ENCODE data around the gene PLCB1.

The PLCB1 gene

GRCh38 chr20:8212286-8212685, 80.2 kb downstream of the PLCB1 start:
- DNase-seq (ENCODE audit: low read depth): peak; percentile 62

GRCh38 chr20:8213270-8213669, 81.2 kb downstream of the PLCB1 start:
- no peak for DNase-seq (ENCODE audit: low read depth)

DNA sequence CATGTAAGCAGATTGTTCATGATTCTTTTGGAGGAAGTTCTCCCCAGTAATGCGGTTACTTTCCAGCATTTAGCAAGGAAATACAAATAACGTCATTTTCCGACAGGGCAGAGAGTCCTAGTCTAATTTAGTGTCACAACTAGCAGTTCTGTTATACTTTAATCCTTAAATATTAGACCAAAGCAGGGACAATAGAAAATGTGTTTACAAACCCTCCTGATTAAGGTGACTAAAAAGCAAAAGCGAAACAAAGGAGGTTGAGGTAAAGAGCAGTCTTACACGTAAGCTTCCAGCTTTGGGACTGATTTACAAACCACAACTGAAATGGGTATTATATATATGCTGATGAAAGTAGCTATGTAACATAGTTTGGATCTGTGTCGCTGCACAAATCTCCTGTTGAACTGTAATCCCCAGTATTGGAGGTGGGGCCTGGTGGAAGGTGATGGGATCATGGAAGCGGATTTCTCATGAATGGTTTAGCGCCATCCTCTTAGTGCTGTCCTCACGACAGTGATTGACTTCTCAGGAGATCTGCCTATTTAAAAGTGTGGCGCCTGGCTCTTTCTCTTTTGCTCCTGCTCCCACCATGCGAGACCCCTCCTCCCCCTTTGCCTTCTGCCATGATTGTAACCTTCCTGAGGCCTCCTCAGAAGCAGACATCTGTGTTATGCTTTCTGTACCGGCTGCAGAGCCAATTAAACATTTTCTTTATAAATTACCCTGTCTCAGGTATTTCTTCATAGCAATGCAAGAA, 81.9 kb downstream of the PLCB1 start:
- no peak for DNase-seq (ENCODE audit: low read depth)

- peak; percentile 19 for DNase-seq (ENCODE audit: low read depth)
Observed at GRCh38 chr20:8215361-8215781, 83.3 kb downstream of the PLCB1 start.

DNA sequence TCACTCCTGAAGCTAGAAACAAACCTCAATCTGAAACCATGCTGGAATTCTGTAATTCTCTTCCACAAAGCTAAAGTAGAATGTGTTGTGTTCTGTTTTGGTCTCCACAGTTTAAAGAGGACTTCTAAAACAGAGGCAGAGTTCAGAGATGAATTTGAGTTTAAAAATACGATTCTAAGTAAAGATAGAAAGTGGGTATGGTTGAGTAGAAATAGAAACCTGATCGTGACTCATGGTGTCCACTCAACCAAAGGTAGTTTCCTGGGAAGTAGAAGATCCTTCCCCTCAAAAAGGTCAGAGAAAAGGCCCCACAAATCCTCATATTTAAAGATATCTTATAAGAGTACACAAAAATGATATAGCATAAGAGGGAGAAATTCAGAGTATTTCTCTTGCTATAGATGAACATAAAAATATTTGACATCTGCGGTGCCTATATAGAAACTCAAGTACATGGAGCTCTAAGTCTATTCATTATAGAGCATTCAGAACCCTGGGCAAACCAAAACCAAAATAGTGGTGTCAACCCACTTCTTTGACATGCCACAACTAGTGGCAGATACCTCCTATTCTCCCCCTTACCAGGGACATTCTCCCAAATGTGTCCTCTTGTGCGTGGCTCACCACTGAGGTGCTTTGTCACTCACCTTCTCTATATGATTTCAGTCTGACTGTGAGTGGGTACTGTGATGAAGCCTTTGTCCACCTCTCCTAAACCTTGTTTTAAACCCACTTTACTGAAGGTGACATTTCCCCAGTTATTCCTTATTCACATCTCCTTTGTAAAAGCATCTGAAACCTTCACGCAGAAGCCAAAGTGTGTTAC, 84.5 kb downstream of the PLCB1 start:
- DNase-seq (ENCODE audit: low read depth): no peak

DNA sequence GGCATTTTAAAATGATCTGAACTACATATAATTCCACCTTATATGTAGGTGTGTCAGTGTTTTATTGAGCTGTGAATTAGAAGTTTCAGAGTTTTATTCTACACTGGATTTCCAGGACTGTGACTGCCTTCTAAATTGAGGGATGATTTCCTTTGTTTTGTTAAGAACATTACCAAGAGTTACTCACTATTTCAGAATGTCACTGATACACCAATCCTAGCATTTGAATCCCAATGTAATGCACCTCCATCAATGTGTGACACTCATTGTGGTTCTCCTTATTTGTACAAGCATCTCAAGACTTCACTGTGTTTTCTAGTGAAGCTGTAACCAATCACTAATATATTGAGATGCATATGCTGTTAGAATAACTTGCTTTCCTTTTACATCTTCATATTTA, 86.8 kb downstream of the PLCB1 start:
- peak; percentile 90 for DNase-seq (ENCODE audit: low read depth)

GRCh38 chr20:8219403-8219802, 87.3 kb downstream of the PLCB1 start:
- no peak for DNase-seq (ENCODE audit: low read depth)

DNA sequence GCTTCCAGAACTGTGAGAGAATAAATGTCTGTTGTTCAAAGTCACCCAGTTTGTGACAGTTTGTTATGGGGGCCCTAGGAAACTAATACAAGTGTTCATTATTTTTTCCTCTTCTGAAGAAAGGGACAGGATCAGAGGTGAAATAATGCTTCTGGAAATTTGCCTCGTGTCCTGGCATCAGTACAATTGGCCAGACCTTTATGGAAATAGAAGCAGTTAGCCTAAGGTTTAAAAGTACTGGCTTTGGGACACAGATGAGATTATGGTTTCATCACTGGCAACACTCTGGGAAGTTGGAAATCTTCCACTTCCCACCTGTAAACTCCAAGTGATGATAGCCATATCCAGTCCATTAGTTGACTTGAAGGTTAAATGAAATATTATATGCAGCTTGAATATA, 88.7 kb downstream of the PLCB1 start:
- no peak for DNase-seq (ENCODE audit: low read depth)

- no peak for DNase-seq (ENCODE audit: low read depth)
Observed at GRCh38 chr20:8221887-8222419, 89.9 kb downstream of the PLCB1 start.

GRCh38 chr20:8223091-8223870, 91.2 kb downstream of the PLCB1 start:
- DNase-seq (ENCODE audit: low read depth): peak; percentile 95

DNA sequence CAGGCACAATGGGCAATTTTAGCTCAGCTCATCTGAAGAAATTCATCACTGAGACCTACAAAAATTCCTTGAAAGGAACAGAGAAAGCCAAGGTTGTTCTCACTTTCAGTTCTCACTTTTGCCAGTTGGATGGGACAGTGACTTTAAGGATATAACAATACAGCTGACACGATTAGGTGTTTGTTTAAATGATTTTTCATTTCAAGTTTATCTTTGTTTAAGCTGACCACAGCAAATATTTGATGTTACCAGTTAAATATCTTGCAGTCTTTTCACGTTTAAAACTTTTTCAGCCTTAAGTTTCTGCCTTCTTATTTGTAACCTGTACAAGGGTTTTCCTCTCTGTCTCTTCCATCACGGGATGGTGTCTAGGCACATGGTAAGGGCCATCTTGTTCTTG, 93.6 kb downstream of the PLCB1 start:
- no peak for DNase-seq (ENCODE audit: low read depth)

DNA sequence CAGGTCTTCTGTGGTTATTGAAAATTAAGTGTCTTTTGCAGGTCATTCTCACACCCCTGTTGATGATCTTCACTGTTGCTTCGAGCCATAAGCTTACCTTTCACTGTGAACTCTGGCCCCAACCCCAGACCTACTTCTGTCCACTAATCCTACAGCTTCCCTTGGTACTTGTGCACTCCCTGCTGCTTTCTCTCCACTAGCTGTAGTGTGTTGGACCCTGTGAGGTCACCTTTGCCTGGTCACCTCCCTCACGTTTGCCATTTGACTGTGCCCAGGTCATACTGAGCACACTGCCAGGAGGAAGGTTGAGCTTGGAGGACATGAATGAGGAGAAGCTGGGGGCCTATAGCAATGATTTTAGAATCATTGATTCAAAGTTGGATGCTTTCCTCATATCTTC, 94.0 kb downstream of the PLCB1 start:
- no peak for DNase-seq (ENCODE audit: low read depth)

- DNase-seq (ENCODE audit: low read depth): no peak
Observed at GRCh38 chr20:8227293-8227692, 95.2 kb downstream of the PLCB1 start.

DNA sequence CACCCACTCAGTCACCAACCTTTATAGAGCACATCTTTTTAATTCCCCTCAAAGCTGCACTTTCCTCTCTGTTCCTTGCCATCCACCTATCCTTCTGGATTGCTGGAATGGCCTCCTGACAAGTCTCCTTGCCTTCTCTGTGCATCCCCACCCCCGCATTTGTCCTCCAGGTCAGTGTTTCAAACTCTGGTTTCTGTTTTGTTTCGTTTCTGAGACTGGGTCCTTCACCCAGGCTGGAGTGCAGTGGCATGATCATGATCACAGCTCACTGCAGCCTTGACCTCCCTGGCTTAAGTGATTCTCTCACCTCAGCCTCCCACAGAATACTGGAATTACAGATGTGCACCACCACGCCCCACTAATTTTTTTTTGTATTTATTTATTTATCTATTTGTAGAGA, 96.2 kb downstream of the PLCB1 start:
- DNase-seq (ENCODE audit: low read depth): no peak

GRCh38 chr20:8229090-8229489, 97.0 kb downstream of the PLCB1 start:
- no peak for DNase-seq (ENCODE audit: low read depth)

DNA sequence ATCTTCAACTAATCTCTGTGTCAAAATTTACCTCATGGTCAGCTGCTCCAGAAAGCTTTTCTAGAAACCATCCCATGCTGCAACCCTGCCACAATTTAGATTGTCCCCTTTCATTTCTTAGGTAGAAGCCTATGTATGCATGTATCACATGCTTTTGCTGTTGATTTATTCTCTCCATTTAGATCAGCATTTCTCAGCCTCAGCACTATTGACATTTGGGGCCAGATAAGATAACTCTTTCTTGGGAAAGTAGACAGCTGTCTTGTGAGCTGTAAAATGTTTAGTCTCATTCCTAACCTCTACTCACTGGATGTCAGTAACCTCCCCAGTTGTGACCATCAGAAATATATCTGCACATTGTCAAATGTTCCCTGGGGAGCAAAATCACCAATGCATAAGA, 99.0 kb downstream of the PLCB1 start:
- no peak for DNase-seq (ENCODE audit: low read depth)

DNA sequence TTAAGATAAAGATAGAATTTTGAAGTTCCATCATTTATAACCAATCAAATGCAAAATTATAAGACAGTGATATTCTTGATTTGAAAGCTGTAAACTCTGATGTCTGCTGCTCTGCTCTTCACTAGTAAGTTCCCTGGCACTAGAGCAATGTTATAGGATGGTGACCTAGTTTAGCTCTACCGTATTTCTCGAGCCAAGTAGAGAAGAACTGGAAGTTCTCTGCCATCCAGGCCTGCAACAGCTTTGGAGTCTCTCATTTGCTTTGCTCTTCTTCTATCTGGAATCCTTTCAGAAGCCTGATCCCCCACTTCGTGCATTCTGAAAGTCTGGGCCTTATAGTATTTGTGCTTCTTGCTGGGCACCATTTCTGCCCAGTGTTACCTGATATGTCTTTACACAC, 100.3 kb downstream of the PLCB1 start:
- no peak for DNase-seq (ENCODE audit: low read depth)

GRCh38 chr20:8234580-8234979, 102.5 kb downstream of the PLCB1 start:
- DNase-seq (ENCODE audit: low read depth): no peak

GRCh38 chr20:8242066-8242465, 110.0 kb downstream of the PLCB1 start:
- no peak for DNase-seq (ENCODE audit: low read depth)

- DNase-seq (ENCODE audit: low read depth): peak; percentile 78
Observed at GRCh38 chr20:8242827-8243724, 111.0 kb downstream of the PLCB1 start.

- peak; percentile 65 for DNase-seq (ENCODE audit: low read depth)
Observed at GRCh38 chr20:8244637-8245036, 112.6 kb downstream of the PLCB1 start.
